Measurements from ENCODE around the gene FYN. TPM values are rescaled to one million over a fixed set of nuclear protein-coding genes. Genes with fewer than 3 reads are reported as not detected.

FYN gene
- total and polyA plus RNA-seq, 9 of the 15 experiments (the other 6 are each of a cell fraction or from before 2014, with no cell fraction given): 2.9 to 22.1 (median 11.4) TPM

- TF ChIP-seq, protein P1, sequence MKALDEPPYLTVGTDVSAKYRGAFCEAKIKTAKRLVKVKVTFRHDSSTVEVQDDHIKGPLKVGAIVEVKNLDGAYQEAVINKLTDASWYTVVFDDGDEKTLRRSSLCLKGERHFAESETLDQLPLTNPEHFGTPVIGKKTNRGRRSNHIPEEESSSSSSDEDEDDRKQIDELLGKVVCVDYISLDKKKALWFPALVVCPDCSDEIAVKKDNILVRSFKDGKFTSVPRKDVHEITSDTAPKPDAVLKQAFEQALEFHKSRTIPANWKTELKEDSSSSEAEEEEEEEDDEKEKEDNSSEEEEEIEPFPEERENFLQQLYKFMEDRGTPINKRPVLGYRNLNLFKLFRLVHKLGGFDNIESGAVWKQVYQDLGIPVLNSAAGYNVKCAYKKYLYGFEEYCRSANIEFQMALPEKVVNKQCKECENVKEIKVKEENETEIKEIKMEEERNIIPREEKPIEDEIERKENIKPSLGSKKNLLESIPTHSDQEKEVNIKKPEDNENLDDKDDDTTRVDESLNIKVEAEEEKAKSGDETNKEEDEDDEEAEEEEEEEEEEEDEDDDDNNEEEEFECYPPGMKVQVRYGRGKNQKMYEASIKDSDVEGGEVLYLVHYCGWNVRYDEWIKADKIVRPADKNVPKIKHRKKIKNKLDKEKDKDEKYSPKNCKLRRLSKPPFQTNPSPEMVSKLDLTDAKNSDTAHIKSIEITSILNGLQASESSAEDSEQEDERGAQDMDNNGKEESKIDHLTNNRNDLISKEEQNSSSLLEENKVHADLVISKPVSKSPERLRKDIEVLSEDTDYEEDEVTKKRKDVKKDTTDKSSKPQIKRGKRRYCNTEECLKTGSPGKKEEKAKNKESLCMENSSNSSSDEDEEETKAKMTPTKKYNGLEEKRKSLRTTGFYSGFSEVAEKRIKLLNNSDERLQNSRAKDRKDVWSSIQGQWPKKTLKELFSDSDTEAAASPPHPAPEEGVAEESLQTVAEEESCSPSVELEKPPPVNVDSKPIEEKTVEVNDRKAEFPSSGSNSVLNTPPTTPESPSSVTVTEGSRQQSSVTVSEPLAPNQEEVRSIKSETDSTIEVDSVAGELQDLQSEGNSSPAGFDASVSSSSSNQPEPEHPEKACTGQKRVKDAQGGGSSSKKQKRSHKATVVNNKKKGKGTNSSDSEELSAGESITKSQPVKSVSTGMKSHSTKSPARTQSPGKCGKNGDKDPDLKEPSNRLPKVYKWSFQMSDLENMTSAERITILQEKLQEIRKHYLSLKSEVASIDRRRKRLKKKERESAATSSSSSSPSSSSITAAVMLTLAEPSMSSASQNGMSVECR (CRISPR knock-in tag; IDR thresholded peaks at IDR 0.05): no peak
- TF ChIP-seq ZNF197 (CRISPR knock-in tag; IDR thresholded peaks at IDR 0.05; ENCODE audit: low read depth) (no peak), ZNF124 (CRISPR knock-in tag; IDR thresholded peaks at IDR 0.05) (no peak), MTF1 (CRISPR knock-in tag; IDR thresholded peaks at IDR 0.05; ENCODE audit: borderline replicate concordance) (no peak), SMAD1 (IDR thresholded peaks at IDR 0.05; ENCODE audit: low read depth, low read length, partially characterized antibody) (no peak), NFIC (IDR thresholded peaks at IDR 0.05) (no peak), HNRNPL (IDR thresholded peaks at IDR 0.05; ENCODE audit: low read depth, low read length) (no peak), HDAC2 (IDR thresholded peaks at IDR 0.05) (no peak), FOXM1 (IDR thresholded peaks at IDR 0.05; ENCODE audit: low read depth) (no peak), FOXM1 (CRISPR knock-in tag; IDR thresholded peaks at IDR 0.05; ENCODE audit: low read depth) (no peak), ZNF324 (CRISPR knock-in tag; IDR thresholded peaks at IDR 0.05) (no peak)
Observed at GRCh38 chr6:111754423-111754822, 118.8 kb downstream of the FYN start (continued).

All from K562 (cell line).